NCI-H187 treated with DMSO at 0.1 percent for 48 hours (cell line): Measurements from ENCODE around the gene FMN1.
"Not testable (repeated sequence)": the region's sequence is repeated elsewhere in the genome, so short reads cannot be mapped to it uniquely, and the experiment has no call there.

Experiments
- DNase-seq: peaks from one replicate; lab custom pipeline; 2025; lab: John Stamatoyannopoulos, UW

Gene FMN1

DNA sequence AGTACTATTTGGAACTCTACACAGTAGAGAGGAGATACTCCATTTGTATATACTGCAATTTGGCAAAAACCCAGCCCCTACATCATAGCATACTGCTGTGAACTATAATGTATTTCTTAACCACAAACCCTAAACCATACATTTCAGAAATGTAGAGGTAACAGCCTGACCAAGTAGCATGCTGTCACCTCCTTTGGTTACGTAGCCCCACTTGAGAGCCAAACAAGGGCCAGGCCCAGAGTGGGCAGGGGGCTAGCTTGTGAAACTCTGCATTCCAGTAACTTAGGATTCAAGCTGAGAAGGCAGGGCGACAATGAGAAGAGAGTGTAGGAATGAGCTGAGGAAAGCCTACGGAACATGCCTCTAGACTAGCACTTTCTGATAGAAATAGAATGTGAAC, 340.9 kb downstream of the FMN1 start:
- DNase-seq, result no peak

DNA sequence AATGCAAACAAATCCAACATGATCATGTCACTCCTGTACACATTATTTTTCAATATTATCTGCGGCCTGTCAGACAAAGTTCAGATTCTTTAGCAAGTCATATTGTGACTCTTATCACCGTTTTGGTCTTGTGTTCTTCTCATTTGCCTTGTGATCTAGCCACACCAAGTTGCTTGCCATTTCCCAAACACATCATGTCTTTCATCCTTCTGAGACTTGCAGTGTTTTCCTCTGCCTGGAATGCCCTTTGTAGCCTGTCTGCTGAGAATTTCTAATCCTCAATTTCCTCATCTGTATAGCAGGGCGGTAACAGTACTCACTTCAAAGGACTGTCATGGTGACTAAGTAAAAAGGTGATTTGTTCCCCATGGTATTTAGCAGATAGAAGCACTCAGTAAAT, 341.7 kb downstream of the FMN1 start:
- no peak for DNase-seq

DNA sequence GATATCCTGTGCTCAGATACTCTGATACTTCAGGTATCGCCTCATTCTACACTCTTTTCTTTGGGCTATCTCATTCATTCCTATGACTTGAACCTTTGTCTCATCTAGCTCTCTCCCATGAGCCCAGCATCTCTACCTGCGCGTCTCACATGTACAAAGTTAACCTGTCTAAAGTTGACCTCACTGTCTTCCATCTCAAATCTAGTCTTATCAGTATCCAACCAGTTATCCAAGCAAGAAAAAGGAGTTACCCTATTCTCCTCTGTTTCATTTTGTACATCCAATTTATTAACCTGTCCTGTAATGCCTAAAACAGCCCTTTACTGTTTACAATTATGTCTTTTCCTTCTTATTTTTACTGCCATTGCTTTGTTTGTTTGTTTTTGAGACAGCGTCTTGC, 342.5 kb downstream of the FMN1 start:
- DNase-seq, result no peak

DNA sequence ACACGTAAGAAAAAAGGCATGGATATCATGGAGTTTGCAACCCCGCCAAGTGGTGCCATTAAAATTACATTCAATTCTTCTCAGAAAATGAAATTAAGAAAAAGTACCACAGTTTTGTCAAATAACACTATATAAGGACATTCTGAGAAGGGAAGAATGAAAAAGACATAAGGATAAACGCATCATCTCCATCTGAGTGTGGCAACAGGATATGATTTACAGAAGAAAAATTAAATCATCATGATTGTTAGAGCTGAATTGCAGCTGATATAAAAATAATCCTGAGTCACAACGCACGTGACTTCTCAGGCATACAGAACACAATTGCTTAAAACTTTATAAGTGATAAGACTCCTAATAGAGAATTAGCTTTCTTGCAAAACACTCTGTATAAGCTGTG, 342.9 kb downstream of the FMN1 start:
- DNase-seq, result no peak

DNA sequence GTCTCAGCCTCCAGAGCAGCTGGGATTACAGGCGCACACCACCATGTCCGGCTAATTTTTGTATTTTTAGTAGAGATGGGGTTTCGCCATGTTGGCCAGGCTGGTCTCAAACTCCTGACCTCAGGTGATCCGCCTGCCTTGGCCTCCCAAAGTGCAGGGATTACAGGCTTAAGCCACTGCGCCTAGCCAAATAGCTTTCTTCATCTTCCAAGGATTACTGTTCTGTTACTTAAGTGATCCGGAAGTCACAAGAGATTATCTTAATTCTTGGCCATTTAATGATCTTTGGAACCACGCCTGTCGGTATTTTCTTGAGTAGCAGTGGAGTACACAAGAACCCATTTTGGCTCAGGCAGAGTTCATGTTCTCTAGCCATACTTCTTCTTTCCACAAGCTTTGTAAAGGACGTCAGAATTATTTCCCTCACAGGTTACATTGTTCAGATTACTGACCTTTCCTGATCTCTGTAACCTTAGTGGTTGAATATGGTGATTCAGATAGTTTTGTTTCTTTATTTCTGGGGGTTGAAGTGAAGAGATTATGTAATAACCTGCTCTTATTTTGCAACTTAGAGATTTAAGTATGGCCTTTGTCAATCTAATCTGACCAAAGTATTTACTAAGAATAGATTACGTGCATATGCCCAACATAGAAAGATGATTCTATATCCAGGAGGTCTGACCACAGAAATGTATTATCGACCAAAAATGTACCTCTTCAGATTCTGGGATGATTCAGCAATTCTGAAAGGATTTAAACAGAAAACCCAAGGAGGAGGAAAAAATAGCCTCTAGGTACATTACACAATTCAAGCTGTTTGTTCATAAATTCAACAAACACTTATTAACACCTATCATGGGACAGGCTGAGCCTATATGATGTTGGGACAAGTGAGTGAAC, 344.5 kb downstream of the FMN1 start:
- DNase-seq, result no peak

DNA sequence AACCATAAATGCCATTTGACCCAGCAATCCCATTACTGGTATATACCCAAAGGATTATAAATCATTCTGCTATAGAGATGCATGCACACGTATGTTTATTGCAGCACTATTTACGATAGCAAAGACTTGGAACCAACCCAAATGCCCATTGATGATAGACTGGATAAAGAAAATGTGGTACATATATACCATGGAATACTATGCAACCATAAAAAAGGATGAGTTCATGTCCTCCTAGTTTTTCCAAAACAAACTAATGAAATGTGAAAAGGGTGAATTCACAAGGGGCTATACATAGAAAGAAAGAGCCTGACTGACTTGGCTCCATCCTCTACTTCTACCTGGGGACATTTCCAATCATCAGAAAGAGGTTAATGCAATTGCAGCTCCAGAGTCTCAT, 347.8 kb downstream of the FMN1 start:
- DNase-seq, result not testable (repeated sequence)

DNA sequence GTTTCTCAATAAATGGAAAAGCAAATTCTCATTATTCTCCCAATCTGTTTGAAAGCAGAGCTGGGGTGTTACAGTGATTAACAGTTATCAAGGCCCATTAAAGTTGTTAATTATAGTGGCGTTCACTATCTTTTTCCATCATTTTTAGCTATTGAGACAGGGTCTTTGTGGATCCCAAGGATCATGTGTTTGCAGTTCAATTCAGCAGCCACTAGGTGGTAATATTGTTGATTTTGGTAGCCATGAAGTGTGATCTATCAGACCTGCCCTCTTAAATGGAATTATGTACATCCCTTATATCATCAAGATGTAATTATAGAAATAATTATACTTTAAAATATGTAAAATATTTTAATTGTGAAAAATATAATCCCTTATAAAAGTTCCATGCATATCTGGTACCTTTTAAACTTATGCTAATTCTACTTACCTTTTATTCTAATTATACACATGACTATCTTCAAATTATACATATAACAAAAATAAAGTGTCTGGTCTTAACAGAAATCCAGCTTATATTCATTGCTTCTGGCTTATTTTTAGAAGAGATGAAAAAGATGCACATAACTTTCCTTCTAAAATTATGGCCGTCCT, 350.3 kb downstream of the FMN1 start:
- DNase-seq, result no peak

DNA sequence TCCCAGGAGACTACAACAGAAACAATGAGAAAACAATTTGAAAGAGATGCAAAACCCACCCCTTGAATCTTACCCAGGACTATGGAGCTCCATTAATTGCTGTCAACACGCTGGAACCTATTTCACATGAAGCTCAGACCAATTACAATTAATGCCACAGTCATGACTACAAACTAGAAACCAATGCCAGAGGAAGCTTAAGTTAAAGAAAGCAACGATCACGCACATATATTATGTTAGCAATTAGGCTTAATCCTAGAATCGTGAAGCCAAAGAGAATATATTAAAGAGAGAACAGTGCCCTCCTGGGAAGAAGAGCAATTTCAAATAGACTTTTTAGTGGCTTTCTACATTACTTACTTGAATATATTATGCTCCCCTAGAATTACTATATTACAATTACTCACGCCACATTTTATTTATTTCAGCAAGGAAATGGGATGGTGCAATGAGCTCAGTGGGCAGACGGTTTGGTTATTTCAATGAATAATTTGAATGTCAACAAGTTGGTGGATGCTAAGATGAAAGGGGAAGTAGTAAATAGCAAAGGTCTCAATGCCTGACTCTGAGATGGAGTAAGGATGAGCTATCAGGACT, 351.2 kb downstream of the FMN1 start:
- no peak for DNase-seq

DNA sequence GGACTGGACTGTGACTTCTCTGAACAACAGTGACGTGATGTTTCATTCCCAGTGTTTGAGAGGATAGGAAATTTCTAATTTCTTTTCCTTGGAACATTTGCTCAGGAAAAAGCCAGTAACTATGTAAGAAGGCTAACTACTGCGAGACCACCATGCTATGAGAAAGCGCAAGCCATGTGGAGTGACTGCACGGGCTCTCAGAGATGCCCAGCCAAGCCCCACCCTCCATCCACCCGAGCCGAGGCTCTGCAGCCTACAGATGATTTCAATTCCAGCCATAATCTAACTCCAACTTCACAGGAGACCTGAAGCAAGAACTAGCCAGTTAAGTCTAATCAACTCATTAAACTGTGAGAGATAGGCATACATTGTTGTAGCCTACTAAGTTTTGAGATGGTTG, 352.4 kb downstream of the FMN1 start:
- no peak for DNase-seq

DNA sequence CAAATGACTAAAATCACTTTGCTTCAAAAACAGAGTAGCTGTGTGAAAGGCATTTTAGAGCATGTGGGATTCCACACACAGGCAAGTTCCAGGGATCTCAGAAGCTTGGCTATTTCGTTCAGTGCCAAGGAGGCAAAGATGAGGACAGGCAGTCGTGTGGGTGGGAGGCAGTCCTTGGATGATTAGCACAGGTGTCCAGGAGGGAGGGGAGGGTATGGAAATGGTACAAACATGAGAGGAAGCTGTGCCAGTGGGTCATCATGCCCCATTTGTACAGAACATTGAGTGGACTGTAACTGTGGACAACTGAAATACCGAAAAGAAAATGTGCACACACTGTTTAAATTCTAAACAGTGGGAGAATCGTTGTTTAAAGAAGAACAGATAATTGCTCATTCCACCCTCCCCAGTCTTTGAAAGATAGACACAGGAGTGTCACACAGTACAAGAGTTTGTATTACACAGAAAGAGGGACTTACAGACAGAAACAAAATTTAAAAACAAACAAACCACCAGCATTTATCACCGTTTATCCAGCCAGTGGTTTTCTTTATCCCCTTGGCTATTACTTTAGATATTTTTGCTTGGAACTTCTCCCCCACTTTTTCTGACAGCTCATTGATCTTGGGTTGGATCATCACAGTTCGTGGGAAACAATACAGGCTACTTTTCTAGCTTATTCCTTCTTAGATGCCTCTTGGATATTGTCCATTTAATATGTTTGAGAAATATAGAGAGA, 353.8 kb downstream of the FMN1 start:
- DNase-seq, result no peak

DNA sequence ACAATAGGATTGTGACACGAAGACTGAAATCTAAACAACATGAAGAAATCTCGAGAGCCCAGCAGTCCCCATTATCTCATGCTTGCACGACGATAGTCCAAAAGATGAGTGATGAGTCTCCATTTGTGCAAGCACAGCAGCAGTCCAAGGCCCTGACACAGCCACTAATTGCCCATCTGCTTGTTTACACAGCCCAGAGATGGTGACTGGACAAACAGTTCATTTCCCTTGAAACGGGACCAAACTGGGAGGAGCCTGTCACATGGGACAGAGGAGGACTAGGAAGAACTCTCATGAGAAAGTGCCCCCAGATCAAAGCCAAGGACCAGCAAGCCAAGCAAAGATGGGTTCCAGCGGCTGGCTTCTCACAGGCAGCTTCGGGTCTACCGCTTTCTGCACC, 355.7 kb downstream of the FMN1 start:
- no peak for DNase-seq

DNA sequence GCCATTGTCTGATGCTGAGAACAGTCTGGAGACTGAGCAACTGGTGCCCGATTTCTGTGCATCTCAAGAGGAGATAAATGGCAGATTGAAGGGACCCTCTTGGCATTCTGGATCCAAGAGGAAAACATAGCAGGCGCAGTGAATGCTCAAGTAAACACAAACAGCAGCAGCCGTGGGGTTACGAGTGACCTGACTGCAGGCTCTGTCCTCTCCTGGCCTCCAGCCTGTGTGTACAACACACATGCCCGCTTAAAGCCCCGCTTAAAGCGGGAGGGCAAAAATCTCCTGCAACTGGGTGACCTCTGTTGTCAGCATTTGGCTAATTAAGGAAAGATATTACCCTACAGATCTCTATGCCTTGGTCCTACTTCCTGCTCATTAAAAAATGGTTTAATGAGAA, 356.2 kb downstream of the FMN1 start:
- DNase-seq, result no peak

DNA sequence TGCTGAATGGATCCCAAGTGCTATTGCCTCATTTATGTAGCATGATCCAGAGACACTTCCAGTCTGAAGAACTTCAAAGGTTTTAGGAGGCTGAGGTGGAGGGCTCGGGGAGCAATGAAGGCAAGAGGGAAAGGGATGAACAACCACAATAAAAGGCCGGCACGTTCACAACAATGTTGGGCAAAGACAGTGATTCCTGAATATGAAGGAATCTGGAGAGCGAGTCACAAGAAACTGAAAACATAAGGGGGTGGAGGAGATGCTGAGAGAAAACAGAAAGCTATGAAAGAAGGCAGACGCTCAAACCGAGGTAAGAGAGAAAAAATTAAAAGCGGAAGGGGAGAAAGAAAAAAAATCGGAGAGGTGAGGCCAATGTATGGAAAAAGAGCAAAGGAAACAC, 356.6 kb downstream of the FMN1 start:
- no peak for DNase-seq

DNA sequence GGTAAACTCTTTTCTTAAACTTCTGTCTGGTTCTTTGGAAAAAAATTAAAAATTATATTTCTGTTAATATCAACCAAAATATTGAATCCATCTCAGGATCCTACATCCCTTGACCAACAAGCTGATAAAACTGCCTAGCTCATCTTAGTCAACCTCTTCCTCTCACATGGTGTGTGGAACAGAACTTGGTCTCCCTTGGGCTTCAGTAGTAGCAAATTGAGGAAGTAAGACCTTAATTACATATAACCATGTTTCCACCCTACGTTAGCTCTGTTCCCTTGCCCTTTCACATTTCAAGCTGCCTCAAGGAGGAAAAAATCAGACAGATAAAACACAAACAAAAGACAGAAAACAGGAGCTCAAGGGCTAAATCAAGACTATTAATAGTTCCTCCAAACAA, 360.4 kb downstream of the FMN1 start:
- no peak for DNase-seq

DNA sequence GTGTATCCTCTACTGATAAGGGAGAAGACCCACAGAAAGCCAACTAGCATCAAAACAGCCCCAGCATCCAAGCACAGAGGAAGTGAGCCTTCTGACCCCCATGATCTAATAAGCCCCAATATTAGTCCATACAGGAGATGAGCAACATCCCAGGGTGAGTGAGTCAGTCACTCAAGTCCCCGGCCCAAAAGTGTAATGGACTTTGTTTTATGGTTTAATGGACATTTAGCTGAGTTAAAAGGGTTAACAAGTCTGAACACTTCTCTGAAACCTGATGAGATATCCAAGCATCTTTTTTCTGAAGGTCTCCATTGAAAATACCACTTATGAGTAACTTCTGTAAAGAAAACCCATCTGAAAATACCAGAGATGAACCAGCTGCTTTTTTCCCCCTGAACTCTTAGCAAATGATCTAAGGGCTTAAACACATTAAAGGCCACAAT, 361.1 kb downstream of the FMN1 start:
- DNase-seq, result no peak

DNA sequence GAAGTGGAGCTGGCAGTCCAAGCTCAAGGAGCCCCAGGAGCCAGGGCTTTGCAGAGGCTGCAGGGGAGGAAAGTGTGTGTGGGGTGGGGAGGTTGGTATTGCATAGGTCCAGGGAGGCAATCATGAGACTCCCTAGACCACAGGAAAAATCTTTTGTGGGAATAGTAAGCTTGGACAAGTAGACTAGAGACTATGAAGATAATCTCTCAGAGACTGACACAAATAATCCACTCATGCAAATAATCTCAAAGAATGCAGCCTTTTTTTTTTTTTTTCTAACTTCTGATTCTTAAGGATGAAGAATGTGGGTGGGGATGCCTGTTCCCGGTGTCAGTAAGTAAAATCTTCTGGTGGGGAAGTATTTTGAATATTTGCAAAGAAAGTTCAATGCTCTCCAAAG, 363.0 kb downstream of the FMN1 start:
- DNase-seq, result no peak

DNA sequence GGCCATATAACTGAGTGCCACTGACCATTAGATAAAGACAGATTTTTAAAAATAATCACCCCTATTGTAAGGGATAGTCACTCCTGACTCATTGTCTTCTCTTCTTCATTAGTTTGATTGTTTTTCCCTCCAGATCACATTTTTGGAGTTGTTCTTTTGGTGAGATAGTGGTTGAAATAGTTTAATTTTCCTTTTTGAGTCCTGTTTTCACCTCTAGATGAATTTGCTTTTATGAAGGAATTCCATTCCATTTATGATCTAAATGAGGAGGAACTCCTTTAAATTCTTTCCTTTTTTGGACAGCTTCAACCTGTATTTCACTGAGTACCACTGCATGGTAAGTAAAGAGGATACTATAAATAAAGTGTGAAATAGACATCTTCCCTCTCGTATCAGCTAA, 364.3 kb downstream of the FMN1 start:
- DNase-seq, result no peak

DNA sequence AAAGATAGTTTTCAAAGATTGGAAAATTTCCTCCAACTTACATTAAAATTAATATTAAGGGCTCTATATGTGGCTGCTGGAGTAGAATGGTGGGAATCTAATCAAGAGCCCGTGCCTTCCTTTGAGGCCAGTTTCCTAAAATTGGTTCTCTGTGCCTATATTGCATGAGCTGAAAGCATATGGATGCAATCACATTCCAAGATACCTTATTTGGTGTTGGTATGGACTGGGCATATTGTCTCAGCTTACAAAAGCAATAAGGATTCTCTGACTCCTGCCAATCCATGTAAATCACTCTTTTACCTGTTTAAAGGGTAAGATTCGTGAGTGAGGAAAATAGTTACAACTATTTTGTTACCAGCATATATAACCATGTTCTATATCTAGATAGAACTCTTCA, 365.1 kb downstream of the FMN1 start:
- no peak for DNase-seq

DNA sequence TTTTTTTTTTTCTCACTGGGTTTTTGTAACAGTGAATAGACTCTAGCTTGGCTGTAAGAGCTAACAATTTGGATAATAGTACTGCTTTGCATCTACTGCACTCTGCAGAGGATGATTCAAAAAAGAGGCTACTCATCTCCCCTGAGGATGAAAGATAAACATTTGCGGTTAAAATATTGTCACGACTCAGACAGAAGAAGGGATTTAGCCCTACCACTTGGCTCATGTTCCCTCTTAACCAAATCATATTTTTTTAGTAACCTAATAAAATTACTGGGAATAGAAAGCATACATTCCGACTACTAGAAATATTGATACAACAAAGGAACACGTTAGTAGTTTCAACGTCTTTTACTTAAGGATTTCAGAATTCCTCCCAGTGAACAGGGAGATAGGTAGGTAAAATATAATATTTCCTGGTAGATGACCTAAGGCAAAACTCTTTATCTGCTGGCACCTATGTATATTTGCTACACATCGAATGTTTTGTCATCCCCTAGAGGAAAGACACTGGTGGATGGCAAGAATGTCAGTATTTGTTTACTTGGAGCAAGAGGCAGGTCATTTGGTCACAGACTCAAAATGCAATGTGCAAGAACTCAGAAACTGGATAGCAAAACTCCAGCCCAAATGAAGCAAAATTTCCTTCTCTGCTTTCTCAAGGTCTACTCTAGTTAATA, 365.9 kb downstream of the FMN1 start:
- DNase-seq, result peak; percentile 33

DNA sequence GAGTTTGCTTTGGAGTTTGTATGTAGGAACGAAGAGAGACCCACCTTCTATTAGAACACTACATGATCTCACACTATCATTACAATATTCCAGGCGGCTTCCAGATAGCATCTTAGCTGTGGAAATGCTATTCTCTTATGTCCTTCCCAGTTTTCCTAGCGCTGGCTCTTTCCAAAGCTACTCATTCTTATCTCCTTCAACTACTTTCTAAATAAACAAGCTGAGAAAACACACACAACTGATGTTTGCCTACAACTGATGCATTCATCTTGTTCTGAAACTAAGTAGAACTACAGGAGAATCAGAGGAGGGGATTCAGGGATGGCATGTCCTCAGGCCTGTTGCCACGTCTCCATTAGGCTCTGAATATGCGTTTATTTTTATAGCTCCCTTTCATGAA, 367.8 kb downstream of the FMN1 start:
- no peak for DNase-seq

DNA sequence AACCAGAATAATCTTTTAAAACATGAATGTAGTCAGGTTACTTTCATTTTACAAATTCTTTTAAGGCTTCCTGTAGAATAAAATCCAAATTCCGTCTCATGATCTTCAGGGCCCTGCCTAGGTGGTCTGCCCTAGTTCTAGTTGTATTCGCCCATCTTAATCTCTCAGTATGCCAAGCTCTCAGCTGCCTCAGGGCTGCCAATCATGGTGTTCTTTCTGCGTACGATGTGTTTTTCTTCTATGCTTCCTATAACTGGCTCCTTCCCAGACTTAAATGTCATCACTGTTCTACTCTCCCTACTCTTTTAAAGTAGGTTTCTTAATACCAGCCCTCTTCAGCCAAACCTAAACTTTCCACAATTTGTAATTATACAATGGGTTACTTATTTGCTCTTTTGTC, 369.3 kb downstream of the FMN1 start:
- no peak for DNase-seq

DNA sequence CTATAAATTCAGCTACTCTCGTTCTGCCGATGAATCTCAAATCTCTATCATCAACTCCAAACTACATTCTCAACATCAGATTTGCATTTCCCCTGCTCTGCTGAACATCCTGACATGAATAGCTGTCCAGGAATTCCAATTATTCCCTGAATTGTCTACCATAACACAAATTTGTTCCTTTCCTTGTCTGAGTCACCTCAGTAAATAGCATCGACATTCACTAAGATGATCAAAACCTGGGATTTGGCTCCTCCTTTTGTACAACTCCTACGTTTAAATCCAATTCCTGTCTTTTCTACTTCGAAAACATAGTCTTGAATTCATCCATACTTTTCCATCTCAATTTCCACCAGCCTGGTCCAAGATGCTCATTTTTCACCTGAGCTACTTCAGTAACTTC, 369.7 kb downstream of the FMN1 start:
- no peak for DNase-seq
